Panc1 (cell line): ENCODE measurements around the gene MRC1.

Source experiments
- POLR2AphosphoS5 ChIP-seq: IDR thresholded peaks from 2 replicates; pipeline ENCODE4 v1.6.1; 2012; ENCODE audit warnings: mild to moderate bottlenecking, low read depth, low read length, moderate library complexity
- REST ChIP-seq, 2 experiments: IDR thresholded peaks; 2 replicates each; pipeline ENCODE4 v1.6.1; 2011 to 2012; ENCODE audit warnings: low read depth in 2 of 2, control low read depth in 1 of 2, low read length in 1 of 2, mild to moderate bottlenecking in 1 of 2, moderate library complexity in 1 of 2; ENCODE audit not compliant: insufficient read depth in 1 of 2
- SIN3A ChIP-seq: IDR thresholded peaks from 2 replicates; pipeline ENCODE4 v1.6.1; 2012; ENCODE audit warnings: low read depth, mild to moderate bottlenecking, low read length, moderate library complexity, borderline replicate concordance; ENCODE audit not compliant: insufficient read depth
- TCF7L2 ChIP-seq: IDR thresholded peaks from 2 replicates; pipeline ENCODE4 v1.6.1; 2011; ENCODE audit warnings: mild to moderate bottlenecking, low read depth, low read length, inconsistent platforms
- TF ChIP-seq, protein P1 (sequence below): fragments of 450-650 bp; IDR thresholded peaks from 2 replicates; pipeline ENCODE4 v1.5.1; 2017; ENCODE audit warnings: mild to moderate bottlenecking

DNA sequence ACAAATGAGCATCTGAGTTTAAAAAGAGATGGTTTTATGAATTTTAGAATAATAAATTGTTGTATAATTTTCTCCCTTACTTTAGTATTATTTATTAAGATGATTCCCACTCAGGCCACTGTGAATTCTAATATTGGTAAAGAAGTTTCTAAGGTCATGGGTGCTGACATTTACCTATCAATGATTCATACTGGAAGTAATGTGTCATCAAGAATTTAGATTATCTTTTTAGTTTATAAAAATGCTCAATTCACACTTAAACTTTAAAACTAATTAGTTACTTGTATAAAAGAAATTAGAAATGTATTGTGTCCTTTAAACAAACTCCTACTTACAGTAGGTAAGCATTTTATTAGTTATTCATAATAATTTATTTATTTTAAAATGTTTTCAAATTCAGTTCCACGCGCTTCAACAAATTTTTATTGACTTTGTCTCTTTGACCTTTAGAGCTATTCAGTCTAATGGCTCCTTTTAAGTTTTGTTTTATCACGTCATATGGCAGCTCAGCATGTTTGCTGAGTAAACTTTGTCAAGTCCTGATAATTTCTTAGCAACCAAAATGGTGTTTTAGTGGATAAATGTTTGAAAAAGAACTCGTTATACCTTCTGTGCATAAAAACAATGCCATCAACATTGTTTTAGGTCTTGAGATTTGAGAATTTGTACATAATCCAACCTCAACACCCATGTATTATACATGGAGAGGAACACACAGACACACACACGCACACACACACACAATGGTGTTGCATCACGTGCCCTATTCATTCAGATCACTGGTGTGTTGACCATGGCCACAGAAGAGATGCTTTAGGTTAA is 15.1 kb upstream of the MRC1 start:
- TF ChIP-seq, protein P1, sequence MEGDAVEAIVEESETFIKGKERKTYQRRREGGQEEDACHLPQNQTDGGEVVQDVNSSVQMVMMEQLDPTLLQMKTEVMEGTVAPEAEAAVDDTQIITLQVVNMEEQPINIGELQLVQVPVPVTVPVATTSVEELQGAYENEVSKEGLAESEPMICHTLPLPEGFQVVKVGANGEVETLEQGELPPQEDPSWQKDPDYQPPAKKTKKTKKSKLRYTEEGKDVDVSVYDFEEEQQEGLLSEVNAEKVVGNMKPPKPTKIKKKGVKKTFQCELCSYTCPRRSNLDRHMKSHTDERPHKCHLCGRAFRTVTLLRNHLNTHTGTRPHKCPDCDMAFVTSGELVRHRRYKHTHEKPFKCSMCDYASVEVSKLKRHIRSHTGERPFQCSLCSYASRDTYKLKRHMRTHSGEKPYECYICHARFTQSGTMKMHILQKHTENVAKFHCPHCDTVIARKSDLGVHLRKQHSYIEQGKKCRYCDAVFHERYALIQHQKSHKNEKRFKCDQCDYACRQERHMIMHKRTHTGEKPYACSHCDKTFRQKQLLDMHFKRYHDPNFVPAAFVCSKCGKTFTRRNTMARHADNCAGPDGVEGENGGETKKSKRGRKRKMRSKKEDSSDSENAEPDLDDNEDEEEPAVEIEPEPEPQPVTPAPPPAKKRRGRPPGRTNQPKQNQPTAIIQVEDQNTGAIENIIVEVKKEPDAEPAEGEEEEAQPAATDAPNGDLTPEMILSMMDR, result no peak
- TF ChIP-seq POLR2AphosphoS5 (no peak), REST (IDR thresholded peaks at IDR 0.05; ENCODE audit: insufficient read depth in 1 of 2, low read depth in 2 of 2, low read length in 1 of 2) (no peak), SIN3A (no peak), TCF7L2 (no peak)
